COLO668 (cell line): ENCODE results near the gene AS3MT.
A peak's percentile ranks its signal among the peaks of the same experiment; 100 is the strongest.
"Not testable (repeated sequence)": the region's sequence is repeated elsewhere in the genome, so short reads cannot be mapped to it uniquely, and the experiment has no call there.

ENCODE experiments used
- DNase-seq: peaks from one replicate; lab custom pipeline; 2025; ENCODE audit not compliant: unreplicated experiment; lab: John Stamatoyannopoulos, UW

Gene AS3MT

GRCh38 chr10:102919246-102919959 is 50.1 kb downstream of the AS3MT start:
- peak; percentile 40 for DNase-seq

- DNase-seq = no peak
Observed at GRCh38 chr10:102919992-102920739, 50.9 kb downstream of the AS3MT start.

DNA sequence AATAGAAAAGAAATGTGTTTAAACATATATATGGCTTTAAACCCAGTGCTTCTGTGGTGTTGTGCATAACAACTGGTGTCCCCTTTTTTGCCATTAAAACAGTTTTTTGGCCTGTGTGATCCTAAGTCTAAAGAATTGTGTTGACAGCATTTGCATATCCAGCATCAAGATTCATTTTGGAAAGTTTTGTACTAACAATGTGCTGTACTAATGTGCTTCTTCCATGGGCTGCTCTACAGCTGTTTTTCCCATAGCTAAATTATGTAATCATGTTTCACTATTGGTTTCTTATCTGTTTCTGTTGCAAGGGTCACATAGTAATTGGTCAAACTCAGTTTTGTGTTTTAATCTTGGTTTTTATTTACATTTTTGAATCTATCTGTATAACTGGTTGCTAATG is 54.3 kb downstream of the AS3MT start:
- DNase-seq = no peak

- no peak for DNase-seq
Observed at GRCh38 chr10:102926842-102927241, 57.6 kb downstream of the AS3MT start.

- no peak for DNase-seq
Observed at GRCh38 chr10:102927311-102928010, 58.2 kb downstream of the AS3MT start.

GRCh38 chr10:102928442-102928841 is 59.2 kb downstream of the AS3MT start:
- not testable (repeated sequence) for DNase-seq

GRCh38 chr10:102930720-102931119 is 61.5 kb downstream of the AS3MT start:
- no peak for DNase-seq

DNA sequence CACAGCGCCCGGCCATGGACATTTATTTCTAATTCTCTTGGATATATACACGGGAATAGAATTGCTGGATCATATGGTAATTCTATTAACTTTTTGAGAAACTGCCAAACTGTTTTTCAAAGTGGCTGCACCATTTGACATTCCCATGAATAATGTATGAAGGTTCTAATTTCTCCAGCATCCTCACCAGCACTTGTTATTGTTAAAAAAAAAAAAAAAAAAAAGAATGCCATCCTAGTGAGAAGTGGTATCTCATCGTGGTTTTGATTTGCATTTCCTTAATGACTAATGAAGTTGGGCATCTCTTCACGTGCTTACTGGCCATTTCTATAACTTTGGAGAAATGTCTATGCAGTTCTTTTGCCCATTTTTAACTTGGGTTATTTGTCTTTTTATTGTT is 62.4 kb downstream of the AS3MT start:
- no peak for DNase-seq

- DNase-seq = no peak
Observed at GRCh38 chr10:102935505-102935904, 66.2 kb downstream of the AS3MT start.

DNA sequence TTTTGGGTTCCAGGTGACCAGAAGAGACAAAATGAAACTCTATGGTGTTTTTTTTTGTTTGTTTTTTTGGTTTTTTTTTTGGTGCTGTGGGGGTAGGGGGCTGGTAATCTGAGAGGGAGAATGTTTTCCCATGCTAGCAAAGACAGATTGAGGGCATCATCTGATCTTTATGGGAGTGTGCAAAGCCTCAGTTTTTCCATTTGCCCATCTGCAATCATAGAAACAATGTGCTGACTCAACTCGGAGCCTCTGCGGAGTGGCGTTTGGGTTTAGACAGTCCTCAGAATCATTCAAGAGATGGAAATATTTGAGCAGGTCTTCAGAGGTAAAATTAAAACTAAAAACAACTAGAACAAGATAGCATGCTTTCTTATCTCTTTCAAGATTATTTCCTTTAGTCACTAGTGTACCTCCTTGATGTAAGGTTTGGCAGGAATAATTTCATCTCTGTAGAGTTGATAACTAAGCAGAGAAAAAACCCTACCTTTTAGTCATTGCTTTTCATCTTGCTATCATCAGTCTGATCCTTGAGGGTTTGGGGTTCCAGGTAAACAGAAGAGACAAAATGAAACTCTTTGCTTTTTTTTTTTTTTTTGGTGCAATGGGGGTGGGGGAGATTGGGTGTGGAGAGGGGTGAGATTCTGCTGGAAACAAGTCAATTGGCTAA is 66.8 kb downstream of the AS3MT start:
- DNase-seq = no peak

DNA sequence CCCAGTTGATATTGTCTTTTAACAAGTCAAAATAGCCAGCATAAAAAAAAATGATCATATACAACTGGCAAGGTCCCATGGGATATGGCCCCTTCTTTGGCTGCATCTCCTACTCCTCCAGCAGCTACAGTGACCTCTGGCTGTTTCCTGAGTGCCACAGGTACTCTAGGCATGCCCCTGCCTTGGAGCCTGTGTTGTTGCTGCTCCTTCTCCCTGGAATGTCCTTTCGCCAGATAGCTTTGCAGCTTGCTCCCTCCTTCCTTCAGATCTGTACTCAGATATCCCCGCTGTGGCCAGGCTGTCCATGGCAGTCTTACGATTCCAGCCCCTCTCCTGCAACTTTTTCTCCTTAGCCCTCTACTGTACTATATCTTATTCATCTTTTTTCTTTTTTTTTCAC is 72.1 kb downstream of the AS3MT start:
- DNase-seq = no peak

GRCh38 chr10:102945449-102945848 is 76.2 kb downstream of the AS3MT start:
- DNase-seq = no peak

GRCh38 chr10:102945962-102946361 is 76.7 kb downstream of the AS3MT start:
- DNase-seq = no peak

- DNase-seq = no peak
Observed at GRCh38 chr10:102946992-102947391, 77.7 kb downstream of the AS3MT start.

GRCh38 chr10:102948176-102948575 is 78.9 kb downstream of the AS3MT start:
- no peak for DNase-seq

- DNase-seq = no peak
Observed at GRCh38 chr10:102948786-102949185, 79.5 kb downstream of the AS3MT start.

DNA sequence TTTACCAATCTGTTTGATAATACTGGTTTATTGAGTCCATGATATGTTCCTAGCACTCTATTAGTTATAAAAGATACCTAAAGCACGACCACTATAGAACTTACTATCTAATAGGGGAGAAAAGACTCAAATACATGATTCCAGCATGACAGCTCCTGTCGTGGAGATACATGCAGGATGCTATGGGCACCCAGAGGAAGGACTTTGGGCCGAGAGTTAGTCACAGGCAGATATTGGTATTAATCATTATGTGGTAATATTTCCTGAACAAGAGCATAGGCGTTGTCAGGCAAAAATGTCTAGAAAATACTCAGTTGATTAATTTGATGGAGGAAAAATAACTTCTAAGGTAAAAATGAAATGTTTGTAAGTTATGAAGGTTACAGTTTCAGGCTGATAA is 80.6 kb downstream of the AS3MT start:
- DNase-seq = no peak

- no peak for DNase-seq
Observed at GRCh38 chr10:102951316-102951715, 82.0 kb downstream of the AS3MT start.
